SU-DHL-6 (cell line): ENCODE data around the gene NINL.

Source experiments
- EZH2phosphoT487 ChIP-seq: fragments of 200-600 bp; sonication (generic), shearing (Covaris generic); conservative IDR thresholded peaks from 2 replicates; pipeline ENCODE4 v1.6.1; 2018; ENCODE audit warnings: mild to moderate bottlenecking, antibody characterized with exemption, low read length, moderate library complexity, mixed read lengths
- TF ChIP-seq, protein P1 (sequence below): fragments of 200-600 bp; sonication (generic); IDR thresholded peaks from one replicate; pipeline ENCODE4 v1.5.1; 2017; ENCODE audit warnings: antibody characterized with exemption, mild to moderate bottlenecking, low read length, moderate library complexity; ENCODE audit not compliant: insufficient read depth, poor library complexity, severe bottlenecking

DNA sequence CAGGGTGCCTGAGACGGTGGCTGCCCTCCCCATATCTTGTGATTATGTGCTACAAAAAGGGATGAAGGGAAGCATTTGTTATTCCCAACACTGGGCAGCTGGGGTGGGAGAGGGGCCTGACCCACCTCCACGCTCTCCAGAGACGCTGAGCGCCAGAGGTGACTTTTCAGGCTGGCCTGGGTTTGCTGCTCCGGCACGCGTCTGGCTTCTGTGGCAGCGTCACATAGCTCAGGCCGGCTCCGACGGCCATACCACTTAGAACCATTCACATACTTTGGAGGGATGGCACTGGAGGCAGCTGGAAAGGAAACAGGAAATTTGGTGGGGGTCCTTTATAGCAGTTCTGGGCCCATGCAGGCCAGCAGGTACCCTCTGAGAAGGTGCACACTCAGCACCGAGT is 72.6 kb downstream of the NINL start:
- TF ChIP-seq, protein P1, sequence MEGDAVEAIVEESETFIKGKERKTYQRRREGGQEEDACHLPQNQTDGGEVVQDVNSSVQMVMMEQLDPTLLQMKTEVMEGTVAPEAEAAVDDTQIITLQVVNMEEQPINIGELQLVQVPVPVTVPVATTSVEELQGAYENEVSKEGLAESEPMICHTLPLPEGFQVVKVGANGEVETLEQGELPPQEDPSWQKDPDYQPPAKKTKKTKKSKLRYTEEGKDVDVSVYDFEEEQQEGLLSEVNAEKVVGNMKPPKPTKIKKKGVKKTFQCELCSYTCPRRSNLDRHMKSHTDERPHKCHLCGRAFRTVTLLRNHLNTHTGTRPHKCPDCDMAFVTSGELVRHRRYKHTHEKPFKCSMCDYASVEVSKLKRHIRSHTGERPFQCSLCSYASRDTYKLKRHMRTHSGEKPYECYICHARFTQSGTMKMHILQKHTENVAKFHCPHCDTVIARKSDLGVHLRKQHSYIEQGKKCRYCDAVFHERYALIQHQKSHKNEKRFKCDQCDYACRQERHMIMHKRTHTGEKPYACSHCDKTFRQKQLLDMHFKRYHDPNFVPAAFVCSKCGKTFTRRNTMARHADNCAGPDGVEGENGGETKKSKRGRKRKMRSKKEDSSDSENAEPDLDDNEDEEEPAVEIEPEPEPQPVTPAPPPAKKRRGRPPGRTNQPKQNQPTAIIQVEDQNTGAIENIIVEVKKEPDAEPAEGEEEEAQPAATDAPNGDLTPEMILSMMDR: no peak
- no peak for TF ChIP-seq EZH2phosphoT487
